WTC11 (cell line): ENCODE results near the gene GNG14.
"Not testable (repeated sequence)": the region's sequence is repeated elsewhere in the genome, so short reads cannot be mapped to it uniquely, and the experiment has no call there.

Experiments used
- CREB1 ChIP-seq: sonication (generic); formaldehyde crosslinking; IDR thresholded peaks from 2 replicates; pipeline ENCODE4 v1.8.0; 2023; ENCODE audit warnings: mild to moderate bottlenecking, missing genetic modification reagents
- E2F1 ChIP-seq: sonication (generic); formaldehyde crosslinking; IDR thresholded peaks from 2 replicates; pipeline ENCODE4 v1.8.0; 2022; ENCODE audit warnings: mild to moderate bottlenecking, missing genetic modification reagents
- E2F5 ChIP-seq: sonication (generic); formaldehyde crosslinking; IDR thresholded peaks from 2 replicates; pipeline ENCODE4 v1.8.1; 2022; ENCODE audit warnings: mild to moderate bottlenecking, moderate library complexity, missing genetic modification reagents
- FOXJ3 ChIP-seq: sonication (generic); formaldehyde crosslinking; IDR thresholded peaks from 2 replicates; pipeline ENCODE4 v1.9.0; 2021; ENCODE audit warnings: missing genetic modification reagents, mild to moderate bottlenecking, borderline replicate concordance
- IRF2 ChIP-seq: sonication (generic); formaldehyde crosslinking; IDR thresholded peaks from 2 replicates; pipeline ENCODE4 v1.8.0; 2022; ENCODE audit warnings: low read depth, missing genetic modification reagents, borderline replicate concordance
- ZNF121 ChIP-seq: sonication (generic); formaldehyde crosslinking; IDR thresholded peaks from 2 replicates; pipeline ENCODE4 v1.8.0; 2023; ENCODE audit warnings: missing genetic modification reagents
- TF ChIP-seq, protein P1 (sequence below): sonication (generic); formaldehyde crosslinking; IDR thresholded peaks from 2 replicates; pipeline ENCODE4 v1.8.1; 2023; ENCODE audit warnings: mild to moderate bottlenecking, missing genetic modification reagents
- TF ChIP-seq, protein P2 (sequence below): sonication (generic); formaldehyde crosslinking; IDR thresholded peaks from 2 replicates; pipeline ENCODE4 v1.8.0; 2022; ENCODE audit warnings: mild to moderate bottlenecking, missing genetic modification reagents

- TF ChIP-seq E2F1; FOXJ3 (CRISPR knock-in tag); IRF2; ZNF121 (CRISPR knock-in tag); CREB1 (CRISPR knock-in tag); E2F5: not testable (repeated sequence)
- TF ChIP-seq, protein P1, sequence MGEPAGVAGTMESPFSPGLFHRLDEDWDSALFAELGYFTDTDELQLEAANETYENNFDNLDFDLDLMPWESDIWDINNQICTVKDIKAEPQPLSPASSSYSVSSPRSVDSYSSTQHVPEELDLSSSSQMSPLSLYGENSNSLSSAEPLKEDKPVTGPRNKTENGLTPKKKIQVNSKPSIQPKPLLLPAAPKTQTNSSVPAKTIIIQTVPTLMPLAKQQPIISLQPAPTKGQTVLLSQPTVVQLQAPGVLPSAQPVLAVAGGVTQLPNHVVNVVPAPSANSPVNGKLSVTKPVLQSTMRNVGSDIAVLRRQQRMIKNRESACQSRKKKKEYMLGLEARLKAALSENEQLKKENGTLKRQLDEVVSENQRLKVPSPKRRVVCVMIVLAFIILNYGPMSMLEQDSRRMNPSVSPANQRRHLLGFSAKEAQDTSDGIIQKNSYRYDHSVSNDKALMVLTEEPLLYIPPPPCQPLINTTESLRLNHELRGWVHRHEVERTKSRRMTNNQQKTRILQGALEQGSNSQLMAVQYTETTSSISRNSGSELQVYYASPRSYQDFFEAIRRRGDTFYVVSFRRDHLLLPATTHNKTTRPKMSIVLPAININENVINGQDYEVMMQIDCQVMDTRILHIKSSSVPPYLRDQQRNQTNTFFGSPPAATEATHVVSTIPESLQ (CRISPR knock-in tag): not testable (repeated sequence)
- TF ChIP-seq, protein P2, sequence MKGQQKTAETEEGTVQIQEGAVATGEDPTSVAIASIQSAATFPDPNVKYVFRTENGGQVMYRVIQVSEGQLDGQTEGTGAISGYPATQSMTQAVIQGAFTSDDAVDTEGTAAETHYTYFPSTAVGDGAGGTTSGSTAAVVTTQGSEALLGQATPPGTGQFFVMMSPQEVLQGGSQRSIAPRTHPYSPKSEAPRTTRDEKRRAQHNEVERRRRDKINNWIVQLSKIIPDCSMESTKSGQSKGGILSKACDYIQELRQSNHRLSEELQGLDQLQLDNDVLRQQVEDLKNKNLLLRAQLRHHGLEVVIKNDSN (CRISPR knock-in tag): not testable (repeated sequence)
Measured at GRCh38 chr19:12678039-12678438, 9.8 kb upstream of the GNG14 start.
